BE2C (cell line): ENCODE data around the gene C1QTNF3.
A peak's percentile ranks its signal among the peaks of the same experiment; 100 is the strongest.

ENCODE experiments used
- DNase-seq: peaks from one replicate; pipeline ENCODE4 v3.0.0-alpha.2; 2020
- H3K27me3 ChIP-seq: fragments of 250-450 bp; sonication (Bioruptor Pico); 2 replicates; pipeline ENCODE4 v1.5.1; 2020; ENCODE audit warnings: mild to moderate bottlenecking
- H3K36me3 ChIP-seq: fragments of 250-450 bp; sonication (Bioruptor Pico); 2 replicates; pipeline ENCODE4 v1.5.1; 2020; ENCODE audit warnings: mild to moderate bottlenecking
- H3K4me1 ChIP-seq: fragments of 250-450 bp; sonication (Bioruptor Pico); 2 replicates; pipeline ENCODE4 v1.5.1; 2020
- H3K4me3 ChIP-seq: 2 replicates; pipeline ENCODE4 v1.5.1; 2011; ENCODE audit warnings: low read depth, low read length
- H3K9me3 ChIP-seq: fragments of 250-450 bp; sonication (Bioruptor Pico); 2 replicates; pipeline ENCODE4 v1.5.1; 2020
- CTCF ChIP-seq: IDR thresholded peaks from 2 replicates; pipeline ENCODE4 v1.5.1; 2012; ENCODE audit warnings: mild to moderate bottlenecking, low read depth, low read length

C1QTNF3 gene

GRCh38 chr5:33980030-33980429, 63.0 kb downstream of the C1QTNF3 start:
- Histone ChIP-seq H3K4me3 (no peak overlapping the region), H3K27me3 (peaks cover 4% of the 10 kb centered on the region; the same call in 1 of the 2 replicates), H3K36me3 (no peaks in the 10 kb centered on the region), H3K9me3 (no peaks in the 10 kb centered on the region), H3K4me1 (no peaks in the 10 kb centered on the region)
- DNase-seq, result no peak
- TF ChIP-seq CTCF, result no peak

GRCh38 chr5:33978306-33978705, 64.7 kb downstream of the C1QTNF3 start:
- no peak for TF ChIP-seq CTCF
- no peak overlapping the region for H3K4me3 ChIP-seq
- H3K9me3 ChIP-seq, result no peaks in the 10 kb centered on the region
- no peaks in the 10 kb centered on the region for H3K4me1 ChIP-seq
- peaks cover 10% of the 10 kb centered on the region; the same call in 1 of the 2 replicates for H3K27me3 ChIP-seq
- no peaks in the 10 kb centered on the region for H3K36me3 ChIP-seq
- no peak for DNase-seq

- no peaks in the 10 kb centered on the region for H3K4me1 ChIP-seq
- no peak for DNase-seq
- no peak for TF ChIP-seq CTCF
Measured at GRCh38 chr5:33976307-33976706, 66.7 kb downstream of the C1QTNF3 start.

GRCh38 chr5:33975852-33976251, 67.2 kb downstream of the C1QTNF3 start:
- no peak for TF ChIP-seq CTCF
- peaks cover 13% of the 10 kb centered on the region; the same call in 1 of the 2 replicates for H3K27me3 ChIP-seq
- no peaks in the 10 kb centered on the region for H3K4me1 ChIP-seq
- H3K9me3 ChIP-seq, result no peaks in the 10 kb centered on the region
- DNase-seq, result no peak
- no peaks in the 10 kb centered on the region for H3K36me3 ChIP-seq
- H3K4me3 ChIP-seq, result no peak overlapping the region

More at GRCh38 chr5:33976307-33976706, 66.7 kb downstream of the C1QTNF3 start:
- H3K9me3 ChIP-seq, result no peaks in the 10 kb centered on the region
- no peaks in the 10 kb centered on the region for H3K36me3 ChIP-seq
- H3K4me3 ChIP-seq, result no peak overlapping the region
- H3K27me3 ChIP-seq, result peaks cover 13% of the 10 kb centered on the region; the same call in 1 of the 2 replicates

GRCh38 chr5:33973271-33973670, 69.7 kb downstream of the C1QTNF3 start:
- H3K9me3 ChIP-seq, result no peaks in the 10 kb centered on the region
- DNase-seq, result no peak
- H3K4me1 ChIP-seq, result no peaks in the 10 kb centered on the region
- H3K4me3 ChIP-seq, result no peak overlapping the region
- no peak for TF ChIP-seq CTCF
- H3K27me3 ChIP-seq, result peaks cover 16% of the 10 kb centered on the region
- no peaks in the 10 kb centered on the region for H3K36me3 ChIP-seq

GRCh38 chr5:33969572-33970452, 73.2 kb downstream of the C1QTNF3 start:
- no peak for DNase-seq
- no peak overlapping the region for H3K4me3 ChIP-seq
- H3K9me3 ChIP-seq, result no peaks in the 10 kb centered on the region
- H3K27me3 ChIP-seq, result peaks cover 11% of the 10 kb centered on the region
- no peaks in the 10 kb centered on the region for H3K4me1 ChIP-seq
- peak; percentile 73 for TF ChIP-seq CTCF
- no peaks in the 10 kb centered on the region for H3K36me3 ChIP-seq
